Measurements from ENCODE around the gene NTM. TPM values are rescaled to one million over a fixed set of nuclear protein-coding genes. Genes with fewer than 3 reads are reported as not detected.

NTM gene
- total RNA-seq, 2 donors from 2014 or later: 19.1 to 44.7 TPM

GRCh38 chr11:132022285-132022684, 651.9 kb downstream of the NTM start:
- no peaks in the 10 kb centered on the region for H3K27me3 ChIP-seq
- peaks cover 0 to 6% of the 10 kb centered on the region in 2 donors for H3K9me3 ChIP-seq
- no peak overlapping the region for H3K4me3 ChIP-seq
- no peaks in the 10 kb centered on the region for H3K36me3 ChIP-seq
- no peak for TF ChIP-seq CTCF (IDR thresholded peaks at IDR 0.05)
- no peak for DNase-seq (ENCODE audit: low spot score)
- H3K4me1 ChIP-seq: peaks cover 0 to 49% of the 10 kb centered on the region in 2 donors
- peak overlapping the region; percentile 62 to 83 for H3K27ac ChIP-seq

GRCh38 chr11:132022733-132023478, 652.5 kb downstream of the NTM start:
- peaks cover 0 to 6% of the 10 kb centered on the region in 2 donors for H3K9me3 ChIP-seq

GRCh38 chr11:132024587-132025295, 654.3 kb downstream of the NTM start:
- no peak for DNase-seq (ENCODE audit: low spot score)
- Histone ChIP-seq H3K4me1 (peaks cover 0 to 49% of the 10 kb centered on the region in 2 donors), H3K4me3 (no peak overlapping the region), H3K9me3 (peaks cover 0 to 6% of the 10 kb centered on the region in 2 donors), H3K36me3 (no peaks in the 10 kb centered on the region), H3K27ac (peak overlapping the region; percentile 37 to 60), H3K27me3 (no peaks in the 10 kb centered on the region)
- no peak for TF ChIP-seq CTCF (IDR thresholded peaks at IDR 0.05)

More at GRCh38 chr11:132022733-132023478, 652.5 kb downstream of the NTM start:
- H3K27me3 ChIP-seq: no peaks in the 10 kb centered on the region
- no peaks in the 10 kb centered on the region for H3K36me3 ChIP-seq
- H3K27ac ChIP-seq: peak overlapping the region; percentile 62 to 83
- peaks cover 0 to 49% of the 10 kb centered on the region in 2 donors for H3K4me1 ChIP-seq
- no peak for TF ChIP-seq CTCF (IDR thresholded peaks at IDR 0.05)
- DNase-seq (ENCODE audit: low spot score): no peak
- H3K4me3 ChIP-seq: no peak overlapping the region

GRCh38 chr11:132026746-132027145, 656.3 kb downstream of the NTM start:
- H3K9me3 ChIP-seq: no peaks in the 10 kb centered on the region
- no peaks in the 10 kb centered on the region for H3K36me3 ChIP-seq
- no peak for TF ChIP-seq CTCF (IDR thresholded peaks at IDR 0.05)
- H3K4me1 ChIP-seq: peaks cover 0 to 53% of the 10 kb centered on the region in 2 donors
- DNase-seq (ENCODE audit: low spot score): no peak
- no peak overlapping the region for H3K4me3 ChIP-seq
- no peak overlapping the region for H3K27ac ChIP-seq
- no peaks in the 10 kb centered on the region for H3K27me3 ChIP-seq

- no peaks in the 10 kb centered on the region for H3K27me3 ChIP-seq
- H3K4me1 ChIP-seq: peaks cover 0 to 37% of the 10 kb centered on the region in 2 donors
- DNase-seq (ENCODE audit: low spot score): peak; percentile 74
- H3K27ac ChIP-seq: no peak overlapping the region
- H3K36me3 ChIP-seq: no peaks in the 10 kb centered on the region
- H3K9me3 ChIP-seq: no peaks in the 10 kb centered on the region
- no peak overlapping the region for H3K4me3 ChIP-seq
- TF ChIP-seq CTCF (IDR thresholded peaks at IDR 0.05): peak; percentile 51 to 61
Observed at GRCh38 chr11:132028380-132029240, 658.2 kb downstream of the NTM start.
